HCT116 (cell line): ENCODE measurements around the gene STX1B. TPM values are rescaled to one million over a fixed set of nuclear protein-coding genes. Genes with fewer than 3 reads are reported as not detected.

Source experiments
- ATAC-seq: fragments of 200-7000 bp; cut with Tn5 transposase; 2 replicates; pipeline ENCODE4 v1.9.1; 2020; ENCODE audit warnings: mild to moderate bottlenecking, moderate library complexity
- BruUV-seq: library from RNA; stranded (reverse); fragments of 400-500 nt; replicated peaks from 2 replicates; lab custom pipeline; 2021; lab: Mats Ljungman, UMichigan
- CTCF ChIA-PET: fragments of 300-600 bp; sonication (Branson Sonifier 250); formaldehyde crosslinking; loops from one replicate; lab custom pipeline; 2021; ENCODE audit warnings: antibody characterized with exemption; lab: Charles Lee
- POLR2A ChIA-PET: fragments of 300-600, 350-600 bp; sonication (Branson Sonifier 250); formaldehyde crosslinking; loops from one replicate; lab custom pipeline; 2021; ENCODE audit warnings: antibody characterized with exemption; lab: Charles Lee
- RAD21 ChIA-PET, 2 experiments: fragments of 300-600 bp; sonication (Branson Sonifier 250); formaldehyde crosslinking; loops; one replicate each; lab custom pipeline; 2023; ENCODE audit warnings: low total read pairs in 2 of 2; ENCODE audit not compliant: uncharacterized antibody in 2 of 2, unreplicated experiment in 2 of 2, low non-redundant PET in 1 of 2; lab: Charles Lee
- DNase-seq: peaks from one replicate; pipeline ENCODE4 v3.0.0-alpha.2; 2010; ENCODE audit warnings: low read depth, low spot score
- H2AFZ ChIP-seq: fragments of 200-600 bp; shearing (Covaris generic), sonication (generic); 2 replicates; pipeline ENCODE4 v1.6.1; 2017; ENCODE audit warnings: low read depth, mixed run types, mixed read lengths, antibody characterized with exemption, low read length; ENCODE audit not compliant: poor library complexity, severe bottlenecking
- H3K27ac ChIP-seq: 2 replicates; pipeline ENCODE4 v1.5.1; 2012; ENCODE audit warnings: low read depth, low read length
- H3K27me3 ChIP-seq: fragments of 200-600 bp; sonication (generic); 2 replicates; pipeline ENCODE4 v1.6.1; 2016; ENCODE audit warnings: mixed run types, low read length, mixed read lengths; ENCODE audit not compliant: insufficient read depth
- H3K36me3 ChIP-seq, 2 experiments: fragments of 200-500 bp in 1 of 2; fragments of 200-600 bp in 1 of 2; sonication (Bioruptor generic) in 1 of 2; sonication (generic) in 1 of 2; 2 replicates each; pipeline versions ENCODE4 v1.5.1 to v1.6.1; 2014 to 2016; ENCODE audit warnings: low read length in 2 of 2, inconsistent platforms in 1 of 2, mixed read lengths in 1 of 2, mixed run types in 1 of 2; ENCODE audit not compliant: insufficient read depth in 2 of 2, control insufficient read depth in 1 of 2
- H3K4me1 ChIP-seq, 2 experiments: fragments of 200-600 bp in 1 of 2; sonication (generic) in 1 of 2; 2 replicates each; pipeline versions ENCODE4 v1.5.1 to v1.6.1; 2012 to 2017; ENCODE audit warnings: low read length in 2 of 2, inconsistent platforms in 1 of 2, mild to moderate bottlenecking in 1 of 2, mixed read lengths in 1 of 2, mixed run types in 1 of 2, moderate library complexity in 1 of 2; ENCODE audit not compliant: insufficient read depth in 2 of 2, control insufficient read depth in 1 of 2
- H3K4me2 ChIP-seq: fragments of 200-600 bp; sonication (generic); 2 replicates; pipeline ENCODE4 v1.6.1; 2017; ENCODE audit warnings: mixed run types, low read length, mixed read lengths
- H3K4me3 ChIP-seq, 2 experiments: fragments of 200-600 bp in 1 of 2; sonication (generic) in 1 of 2; replicated peaks in 1 of 2; 2 replicates each; pipeline ENCODE4 v1.5.1; 2011 to 2016; ENCODE audit warnings: low read length in 2 of 2, control low read depth in 1 of 2, low read depth in 1 of 2, mild to moderate bottlenecking in 1 of 2, mixed read lengths in 1 of 2, mixed run types in 1 of 2
- H3K79me2 ChIP-seq: fragments of 200-600 bp; sonication (generic); 2 replicates; pipeline ENCODE4 v1.6.1; 2017; ENCODE audit warnings: mild to moderate bottlenecking, mixed run types, low read length, moderate library complexity, mixed read lengths; ENCODE audit not compliant: insufficient read depth
- H3K9ac ChIP-seq: fragments of 200-600 bp; sonication (generic); 2 replicates; pipeline ENCODE4 v1.6.1; 2016; ENCODE audit warnings: low read length, mixed read lengths
- H3K9me2 ChIP-seq: fragments of 200-600 bp; sonication (generic), shearing (Covaris generic); 2 replicates; pipeline ENCODE4 v1.6.1; 2017; ENCODE audit warnings: mixed run types, mild to moderate bottlenecking, moderate library complexity; ENCODE audit not compliant: insufficient read depth
- H3K9me3 ChIP-seq, 2 experiments: fragments of 200-500 bp in 1 of 2; fragments of 200-600 bp in 1 of 2; sonication (Bioruptor generic) in 1 of 2; sonication (generic) in 1 of 2; 2 replicates each; pipeline ENCODE4 v1.6.1; 2014 to 2017; ENCODE audit warnings: low read length in 2 of 2, mixed read lengths in 2 of 2, inconsistent platforms in 1 of 2, low read depth in 1 of 2, mild to moderate bottlenecking in 1 of 2, mixed run types in 1 of 2, moderate library complexity in 1 of 2; ENCODE audit not compliant: control insufficient read depth in 1 of 2, insufficient read depth in 1 of 2
- H4K20me1 ChIP-seq: fragments of 200-600 bp; sonication (generic), shearing (Covaris generic); 2 replicates; pipeline ENCODE4 v1.6.1; 2017; ENCODE audit warnings: mixed run types, mild to moderate bottlenecking, moderate library complexity; ENCODE audit not compliant: insufficient read depth
- CBX3 ChIP-seq: IDR thresholded peaks from 2 replicates; pipeline ENCODE4 v1.6.1; 2012; ENCODE audit warnings: low read depth
- CEBPB ChIP-seq: IDR thresholded peaks from 2 replicates; pipeline ENCODE4 v1.6.1; 2012; ENCODE audit warnings: low read depth
- EGR1 ChIP-seq: IDR thresholded peaks from 2 replicates; pipeline ENCODE4 v1.6.1; 2012; ENCODE audit warnings: low read depth
- EZH2 ChIP-seq: fragments of 200-600 bp; sonication (generic); IDR thresholded peaks from 2 replicates; pipeline ENCODE4 v1.6.1; 2017; ENCODE audit warnings: antibody characterized with exemption, mixed run types
- EZH2phosphoT487 ChIP-seq: fragments of 200-600 bp; IDR thresholded peaks from 2 replicates; pipeline ENCODE4 v1.6.1; 2018; ENCODE audit warnings: antibody characterized with exemption, borderline replicate concordance
- FOSL1 ChIP-seq: IDR thresholded peaks from 2 replicates; pipeline ENCODE4 v1.6.1; 2012; ENCODE audit warnings: low read depth
- JUND ChIP-seq: IDR thresholded peaks from 2 replicates; pipeline ENCODE4 v1.6.1; 2012
- POLR2A ChIP-seq: IDR thresholded peaks from 2 replicates; pipeline ENCODE4 v1.7.0; 2011; ENCODE audit warnings: borderline replicate concordance; ENCODE audit not compliant: insufficient read depth, insufficient read length; ENCODE audit errors: extremely low read depth
- POLR2AphosphoS5 ChIP-seq: IDR thresholded peaks from 2 replicates; pipeline ENCODE4 v1.6.1; 2011; ENCODE audit warnings: mild to moderate bottlenecking, low read depth, low read length, moderate library complexity
- SIN3A ChIP-seq: IDR thresholded peaks from 2 replicates; pipeline ENCODE4 v1.6.1; 2012; ENCODE audit warnings: low read depth
- SRF ChIP-seq: IDR thresholded peaks from 2 replicates; pipeline ENCODE4 v1.6.1; 2012; ENCODE audit warnings: low read depth
- TCF7L2 ChIP-seq: IDR thresholded peaks from 2 replicates; pipeline ENCODE4 v1.7.0; 2011; ENCODE audit warnings: borderline replicate concordance, inconsistent platforms; ENCODE audit not compliant: insufficient read depth, insufficient read length; ENCODE audit errors: extremely low read depth
- intact Hi-C: fragments of 100-400 bp; cut with micrococcal nuclease; formaldehyde crosslinking; loops from 2 replicates; pipeline ENCODE4 v1.10.0; 2022
- total RNA-seq: library from RNA; stranded (reverse); gene quantifications from one replicate; pipeline ENCODE4 v1.2.1, GENCODE V29; 2021; ENCODE audit not compliant: unreplicated experiment
- TF ChIP-seq, protein P1 (sequence below), 3 experiments: fragments of 200-600 bp in 1 of 3; sonication (generic) in 1 of 3; IDR thresholded peaks in 2 of 3; conservative IDR thresholded peaks in 1 of 3; 2 replicates each; pipeline ENCODE4 v1.5.1; 2012 to 2017; ENCODE audit warnings: low read depth in 2 of 3, low read length in 2 of 3, antibody characterized with exemption in 1 of 3, borderline replicate concordance in 1 of 3, control low read depth in 1 of 3, mild to moderate bottlenecking in 1 of 3, mixed read lengths in 1 of 3, mixed run types in 1 of 3, moderate library complexity in 1 of 3; ENCODE audit not compliant: insufficient read depth in 1 of 3
- TF ChIP-seq, protein P2 (sequence below): IDR thresholded peaks from 2 replicates; pipeline ENCODE4 v1.6.1; 2012; ENCODE audit warnings: low read depth
- TF ChIP-seq, protein P3 (sequence below): IDR thresholded peaks from 2 replicates; pipeline ENCODE4 v1.6.1; 2012
- TF ChIP-seq, protein P4 (sequence below): IDR thresholded peaks from 2 replicates; pipeline ENCODE4 v1.6.1; 2011; ENCODE audit warnings: mild to moderate bottlenecking, low read length, moderate library complexity; ENCODE audit not compliant: insufficient replicate concordance; ENCODE audit errors: extremely low read depth

The STX1B gene
- total RNA-seq, 1 experiment from 2014 or later = 1.6 TPM

DNA sequence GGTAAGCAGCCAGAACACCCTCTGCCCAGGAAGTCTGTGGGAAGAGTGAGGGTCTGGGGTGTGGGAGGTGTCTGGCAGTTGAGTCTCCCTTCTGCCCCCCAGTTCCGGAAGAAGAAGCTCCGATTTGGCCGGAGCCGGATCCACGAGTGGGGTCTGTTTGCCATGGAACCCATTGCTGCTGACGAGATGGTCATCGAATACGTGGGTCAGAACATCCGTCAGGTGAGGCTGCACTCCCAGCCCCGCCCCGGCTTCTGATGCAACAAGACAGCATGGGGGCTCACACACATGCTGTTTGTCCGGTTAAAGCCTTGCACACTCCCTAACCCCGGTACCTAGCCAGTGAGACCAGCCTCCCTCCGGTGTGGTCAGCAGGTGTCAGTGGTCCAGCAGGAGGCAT is 29.5 kb downstream of the STX1B start:
- ChIA-PET CTCF (no interaction called here), RAD21 (no interaction called here)
- H3K4me1 ChIP-seq = peaks cover 0 to 13% of the 10 kb centered on the region in 2 experiments; a peak in 3 of 4 replicates
- H3K27me3 ChIP-seq = no peaks in the 10 kb centered on the region
- BruUV-seq = no TSS peak
- H3K9ac ChIP-seq = no peak overlapping the region
- no peak overlapping the region for H3K27ac ChIP-seq
- TF ChIP-seq, protein P1, sequence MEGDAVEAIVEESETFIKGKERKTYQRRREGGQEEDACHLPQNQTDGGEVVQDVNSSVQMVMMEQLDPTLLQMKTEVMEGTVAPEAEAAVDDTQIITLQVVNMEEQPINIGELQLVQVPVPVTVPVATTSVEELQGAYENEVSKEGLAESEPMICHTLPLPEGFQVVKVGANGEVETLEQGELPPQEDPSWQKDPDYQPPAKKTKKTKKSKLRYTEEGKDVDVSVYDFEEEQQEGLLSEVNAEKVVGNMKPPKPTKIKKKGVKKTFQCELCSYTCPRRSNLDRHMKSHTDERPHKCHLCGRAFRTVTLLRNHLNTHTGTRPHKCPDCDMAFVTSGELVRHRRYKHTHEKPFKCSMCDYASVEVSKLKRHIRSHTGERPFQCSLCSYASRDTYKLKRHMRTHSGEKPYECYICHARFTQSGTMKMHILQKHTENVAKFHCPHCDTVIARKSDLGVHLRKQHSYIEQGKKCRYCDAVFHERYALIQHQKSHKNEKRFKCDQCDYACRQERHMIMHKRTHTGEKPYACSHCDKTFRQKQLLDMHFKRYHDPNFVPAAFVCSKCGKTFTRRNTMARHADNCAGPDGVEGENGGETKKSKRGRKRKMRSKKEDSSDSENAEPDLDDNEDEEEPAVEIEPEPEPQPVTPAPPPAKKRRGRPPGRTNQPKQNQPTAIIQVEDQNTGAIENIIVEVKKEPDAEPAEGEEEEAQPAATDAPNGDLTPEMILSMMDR (IDR thresholded peaks at IDR 0.05 in 2 of 3, conservative IDR thresholded peaks at IDR 0.05 in 1 of 3; ENCODE audit: borderline replicate concordance in 1 of 3, insufficient read depth in 1 of 3, low read depth in 2 of 3, low read length in 2 of 3) = no peak
- TF ChIP-seq EGR1 (no peak), POLR2AphosphoS5 (no peak), TCF7L2 (no peak), EZH2phosphoT487 (no peak), SRF (no peak), EZH2 (no peak), SIN3A (no peak), CEBPB (no peak), CBX3 (no peak), POLR2A (no peak), JUND (no peak), FOSL1 (no peak)
- TF ChIP-seq, protein P2, sequence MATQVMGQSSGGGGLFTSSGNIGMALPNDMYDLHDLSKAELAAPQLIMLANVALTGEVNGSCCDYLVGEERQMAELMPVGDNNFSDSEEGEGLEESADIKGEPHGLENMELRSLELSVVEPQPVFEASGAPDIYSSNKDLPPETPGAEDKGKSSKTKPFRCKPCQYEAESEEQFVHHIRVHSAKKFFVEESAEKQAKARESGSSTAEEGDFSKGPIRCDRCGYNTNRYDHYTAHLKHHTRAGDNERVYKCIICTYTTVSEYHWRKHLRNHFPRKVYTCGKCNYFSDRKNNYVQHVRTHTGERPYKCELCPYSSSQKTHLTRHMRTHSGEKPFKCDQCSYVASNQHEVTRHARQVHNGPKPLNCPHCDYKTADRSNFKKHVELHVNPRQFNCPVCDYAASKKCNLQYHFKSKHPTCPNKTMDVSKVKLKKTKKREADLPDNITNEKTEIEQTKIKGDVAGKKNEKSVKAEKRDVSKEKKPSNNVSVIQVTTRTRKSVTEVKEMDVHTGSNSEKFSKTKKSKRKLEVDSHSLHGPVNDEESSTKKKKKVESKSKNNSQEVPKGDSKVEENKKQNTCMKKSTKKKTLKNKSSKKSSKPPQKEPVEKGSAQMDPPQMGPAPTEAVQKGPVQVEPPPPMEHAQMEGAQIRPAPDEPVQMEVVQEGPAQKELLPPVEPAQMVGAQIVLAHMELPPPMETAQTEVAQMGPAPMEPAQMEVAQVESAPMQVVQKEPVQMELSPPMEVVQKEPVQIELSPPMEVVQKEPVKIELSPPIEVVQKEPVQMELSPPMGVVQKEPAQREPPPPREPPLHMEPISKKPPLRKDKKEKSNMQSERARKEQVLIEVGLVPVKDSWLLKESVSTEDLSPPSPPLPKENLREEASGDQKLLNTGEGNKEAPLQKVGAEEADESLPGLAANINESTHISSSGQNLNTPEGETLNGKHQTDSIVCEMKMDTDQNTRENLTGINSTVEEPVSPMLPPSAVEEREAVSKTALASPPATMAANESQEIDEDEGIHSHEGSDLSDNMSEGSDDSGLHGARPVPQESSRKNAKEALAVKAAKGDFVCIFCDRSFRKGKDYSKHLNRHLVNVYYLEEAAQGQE = no peak
- TF ChIP-seq, protein P3, sequence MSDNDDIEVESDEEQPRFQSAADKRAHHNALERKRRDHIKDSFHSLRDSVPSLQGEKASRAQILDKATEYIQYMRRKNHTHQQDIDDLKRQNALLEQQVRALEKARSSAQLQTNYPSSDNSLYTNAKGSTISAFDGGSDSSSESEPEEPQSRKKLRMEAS = no peak
- TF ChIP-seq, protein P4, sequence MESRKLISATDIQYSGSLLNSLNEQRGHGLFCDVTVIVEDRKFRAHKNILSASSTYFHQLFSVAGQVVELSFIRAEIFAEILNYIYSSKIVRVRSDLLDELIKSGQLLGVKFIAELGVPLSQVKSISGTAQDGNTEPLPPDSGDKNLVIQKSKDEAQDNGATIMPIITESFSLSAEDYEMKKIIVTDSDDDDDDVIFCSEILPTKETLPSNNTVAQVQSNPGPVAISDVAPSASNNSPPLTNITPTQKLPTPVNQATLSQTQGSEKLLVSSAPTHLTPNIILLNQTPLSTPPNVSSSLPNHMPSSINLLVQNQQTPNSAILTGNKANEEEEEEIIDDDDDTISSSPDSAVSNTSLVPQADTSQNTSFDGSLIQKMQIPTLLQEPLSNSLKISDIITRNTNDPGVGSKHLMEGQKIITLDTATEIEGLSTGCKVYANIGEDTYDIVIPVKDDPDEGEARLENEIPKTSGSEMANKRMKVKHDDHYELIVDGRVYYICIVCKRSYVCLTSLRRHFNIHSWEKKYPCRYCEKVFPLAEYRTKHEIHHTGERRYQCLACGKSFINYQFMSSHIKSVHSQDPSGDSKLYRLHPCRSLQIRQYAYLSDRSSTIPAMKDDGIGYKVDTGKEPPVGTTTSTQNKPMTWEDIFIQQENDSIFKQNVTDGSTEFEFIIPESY = no peak
- TF ChIP-seq, all 23 proteins: peak for 0
- Histone ChIP-seq H3K4me2 (no peak overlapping the region), H3K4me3 (no peak overlapping the region), H3K79me2 (peaks cover 3% of the 10 kb centered on the region; the same call in 1 of the 2 replicates), H3K9me3 (no peaks in the 10 kb centered on the region), H2AFZ (no peak overlapping the region), H3K9me2 (no peaks in the 10 kb centered on the region), H4K20me1 (no peaks in the 10 kb centered on the region), H3K36me3 (peaks cover 6 to 24% of the 10 kb centered on the region in 2 experiments; a peak in 3 of 4 replicates)
- ATAC-seq (no peak), DNase-seq (no peak)
- intact Hi-C loops = loop anchor here (10.0 kb wide), 1 partner anchor 714 kb away; no protein-coding TSS in a partner anchor
- POLR2A ChIA-PET = no interaction called here
